PC-3 (cell line): Measurements from ENCODE around the gene SGK2. TPM values are rescaled to one million over a fixed set of nuclear protein-coding genes. Genes with fewer than 3 reads are reported as not detected.

Experiments
- ATAC-seq: fragments of 200-7000 bp; cut with Tn5 transposase; 2 replicates; pipeline ENCODE4 v1.9.1; 2020; ENCODE audit warnings: mild to moderate bottlenecking, moderate library complexity
- BruUV-seq: library from RNA; stranded (reverse); fragments of 400-500 nt; replicated peaks from 2 replicates; lab custom pipeline; 2021; lab: Mats Ljungman, UMichigan
- CTCF ChIA-PET: fragments of 300-600 bp; sonication (Branson Sonifier 250); formaldehyde crosslinking; loops from one replicate; lab custom pipeline; 2022; ENCODE audit warnings: antibody characterized with exemption; lab: Charles Lee
- POLR2A ChIA-PET: fragments of 300-600 bp; sonication (Branson Sonifier 250); formaldehyde crosslinking; loops from one replicate; lab custom pipeline; 2022; ENCODE audit warnings: antibody characterized with exemption; ENCODE audit not compliant: unreplicated experiment; lab: Charles Lee
- DNase-seq: peaks from one replicate; pipeline ENCODE4 v3.0.0-alpha.2; 2015
- H2AFZ ChIP-seq: fragments of 300-600 bp; sonication (generic); 2 replicates; pipeline ENCODE4 v1.6.0; 2016; ENCODE audit warnings: antibody characterized with exemption, low read length
- H3F3A ChIP-seq: fragments of 300-600 bp; sonication (generic); one replicate; pipeline ENCODE4 v1.6.0; 2017; ENCODE audit warnings: antibody characterized with exemption, low read length, control low read depth, mild to moderate bottlenecking; ENCODE audit not compliant: unreplicated experiment
- H3K27ac ChIP-seq: fragments of 300-600 bp; sonication (generic); 2 replicates; pipeline ENCODE4 v1.5.1; 2016; ENCODE audit warnings: mild to moderate bottlenecking, low read length
- H3K27me3 ChIP-seq: fragments of 300-600 bp; sonication (generic); 2 replicates; pipeline ENCODE4 v1.6.1; 2016; ENCODE audit warnings: low read length, mixed read lengths
- H3K36me3 ChIP-seq: fragments of 300-600 bp; sonication (generic); 2 replicates; pipeline ENCODE4 v1.6.1; 2016; ENCODE audit warnings: low read depth, mixed run types, low read length, mixed read lengths
- H3K4me1 ChIP-seq: fragments of 300-600 bp; sonication (generic); 2 replicates; pipeline ENCODE4 v1.5.1; 2016; ENCODE audit warnings: low read length; ENCODE audit not compliant: insufficient read depth
- H3K4me2 ChIP-seq: fragments of 300-600 bp; sonication (generic); 2 replicates; pipeline ENCODE4 v1.6.0; 2016; ENCODE audit warnings: low read length
- H3K4me3 ChIP-seq: fragments of 300-600 bp; sonication (generic); 2 replicates; pipeline ENCODE4 v1.5.1; 2016; ENCODE audit warnings: mild to moderate bottlenecking, low read length, mixed read lengths
- H3K79me2 ChIP-seq: fragments of 300-600 bp; sonication (generic); 2 replicates; pipeline ENCODE4 v1.6.1; 2017; ENCODE audit warnings: low read length, mixed read lengths
- H3K9ac ChIP-seq: fragments of 300-600 bp; sonication (generic); 2 replicates; pipeline ENCODE4 v1.6.0; 2016; ENCODE audit warnings: mild to moderate bottlenecking, low read length
- H3K9me2 ChIP-seq: fragments of 300-600 bp; sonication (generic); replicated peaks from 2 replicates; pipeline ENCODE4 v1.6.1; 2016; ENCODE audit warnings: mixed run types, low read length, mixed read lengths
- H3K9me3 ChIP-seq: fragments of 300-600 bp; sonication (generic); 2 replicates; pipeline ENCODE4 v1.6.1; 2016; ENCODE audit warnings: low read length, mixed read lengths
- H4K20me1 ChIP-seq: fragments of 300-600 bp; sonication (generic); 2 replicates; pipeline ENCODE4 v1.6.1; 2016; ENCODE audit warnings: low read length, mixed read lengths
- CTCF ChIP-seq: fragments of 300-600 bp; sonication (generic); conservative IDR thresholded peaks from 2 replicates; pipeline ENCODE4 v1.5.1; 2017; ENCODE audit warnings: antibody characterized with exemption, low read depth, mild to moderate bottlenecking, low read length
- EZH2 ChIP-seq: fragments of 300-600 bp; sonication (generic); IDR thresholded peaks from one replicate; pipeline ENCODE4 v1.6.1; 2017; ENCODE audit warnings: antibody characterized with exemption, mild to moderate bottlenecking, low read length; ENCODE audit not compliant: unreplicated experiment
- EZH2phosphoT487 ChIP-seq: fragments of 300-600 bp; sonication (generic); IDR thresholded peaks from 2 replicates; pipeline ENCODE4 v1.6.1; 2018; ENCODE audit warnings: mild to moderate bottlenecking, antibody characterized with exemption, low read length, borderline replicate concordance
- intact Hi-C: fragments of 100-400 bp; cut with micrococcal nuclease; formaldehyde crosslinking; loops from 2 replicates; pipeline ENCODE4 v1.9.0; 2023
- total RNA-seq: library from RNA; depleted of rRNA; stranded (reverse); fragments of >200 nt; gene quantifications from 2 replicates; pipeline ENCODE4 v1.2.3, GENCODE V29; 2014

The SGK2 gene
- total RNA-seq, 1 experiment from 2014 or later: 6.6 TPM

- Histone ChIP-seq H2AFZ (peak overlapping the region; percentile 83), H3F3A (no peaks in the 10 kb centered on the region), H3K9me2 (no peaks in the 10 kb centered on the region), H3K36me3 (no peaks in the 10 kb centered on the region; the same call in 1 of the 2 replicates), H3K27me3 (no peaks in the 10 kb centered on the region), H4K20me1 (no peaks in the 10 kb centered on the region), H3K9me3 (no peaks in the 10 kb centered on the region), H3K9ac (peak overlapping the region; percentile 64), H3K79me2 (peaks cover 28% of the 10 kb centered on the region), H3K4me3 (peak overlapping the region; percentile 74), H3K27ac (no peak overlapping the region), H3K4me1 (peaks cover 16% of the 10 kb centered on the region; the same call in 1 of the 2 replicates), H3K4me2 (peak overlapping the region; percentile 88)
- TSS peak; percentile 86 for BruUV-seq
- intact Hi-C loops: no loop called here
- ATAC-seq (peak; percentile 1; the same call in 1 of the 2 replicates), DNase-seq (no peak)
- TF ChIP-seq CTCF (no peak), EZH2phosphoT487 (no peak), EZH2 (no peak)
- ChIA-PET CTCF (interaction anchor here (1.4 kb wide), 1 partner anchor 64 kb away, joined by 12 read pairs; no protein-coding TSS in a partner anchor), POLR2A (interaction anchor here (0.6 to 1.2 kb wide), 3 partner anchors 55 to 143 kb away, joined by 4 to 13 read pairs (median 5); no protein-coding TSS in a partner anchor)
Observed at GRCh38 chr20:43513372-43513930, 45.4 kb upstream of the SGK2 start.

GRCh38 chr20:43513931-43514647 is 44.7 kb upstream of the SGK2 start:
- peak; percentile 48; the same call in 1 of the 2 replicates for TF ChIP-seq CTCF
- no peak for TF ChIP-seq EZH2
- no peaks in the 10 kb centered on the region for H3K27me3 ChIP-seq
- no peaks in the 10 kb centered on the region for H3K9me2 ChIP-seq
- 0 out of 2 replicates have a peak overlapping the region, but pooled peaks have one; percentile 7 for H3K27ac ChIP-seq
- H3K9me3 ChIP-seq: no peaks in the 10 kb centered on the region
- H2AFZ ChIP-seq: peak overlapping the region; percentile 90
- no peaks in the 10 kb centered on the region for H3F3A ChIP-seq
- peak overlapping the region; percentile 78 for H3K4me3 ChIP-seq
- peak overlapping the region; percentile 88 for H3K4me2 ChIP-seq
- ATAC-seq: peak; percentile 88
- no peaks in the 10 kb centered on the region for H4K20me1 ChIP-seq
- no TSS peak for BruUV-seq
- ChIA-PET CTCF (interaction anchor here (0.5 to 1.4 kb wide), 2 partner anchors 65 to 72 kb away, joined by 6 to 12 read pairs; no protein-coding TSS in a partner anchor), POLR2A (interaction anchor here (0.6 to 1.2 kb wide), 6 partner anchors 27 to 142 kb away, joined by 3 to 13 read pairs (median 4); partner anchors contain the start of gene IFT52)
- H3K79me2 ChIP-seq: peaks cover 28% of the 10 kb centered on the region
- H3K4me1 ChIP-seq: peaks cover 16% of the 10 kb centered on the region; the same call in 1 of the 2 replicates
- H3K36me3 ChIP-seq: no peaks in the 10 kb centered on the region; the same call in 1 of the 2 replicates
- DNase-seq: peak; percentile 99
- intact Hi-C loops: loop anchor here (1.0 to 2.0 kb wide), 2 partner anchors 57 to 65 kb away; partner anchors contain the start of gene SRSF6
- peak overlapping the region; percentile 78 for H3K9ac ChIP-seq
